ENCODE data around the gene ZBTB21.
"Not testable (repeated sequence)": the region's sequence is repeated elsewhere in the genome, so short reads cannot be mapped to it uniquely, and the experiment has no call there.

ZBTB21 gene

GRCh38 chr21:41962425-41962966 lies 47.7 kb downstream of the ZBTB21 start:
- H3K4me3 Mint-ChIP-seq = no peak overlapping the region
- peaks cover 64% of the 10 kb centered on the region for H3K4me1 Mint-ChIP-seq
- no peak for DNase-seq

GRCh38 chr21:41961753-41962152 lies 48.4 kb downstream of the ZBTB21 start:
- no peak for DNase-seq
- Mint-ChIP-seq H3K4me1 (peaks cover 64% of the 10 kb centered on the region), H3K9me3 (no peaks in the 10 kb centered on the region), H3K27me3 (ENCODE audit: low read depth, poor library complexity) (peaks cover 27% of the 10 kb centered on the region), H3K4me3 (no peak overlapping the region), H3K27ac (peak overlapping the region; percentile 77), H3K36me3 (ENCODE audit: low read depth) (no peaks in the 10 kb centered on the region)
- TF ChIP-seq, protein P1, sequence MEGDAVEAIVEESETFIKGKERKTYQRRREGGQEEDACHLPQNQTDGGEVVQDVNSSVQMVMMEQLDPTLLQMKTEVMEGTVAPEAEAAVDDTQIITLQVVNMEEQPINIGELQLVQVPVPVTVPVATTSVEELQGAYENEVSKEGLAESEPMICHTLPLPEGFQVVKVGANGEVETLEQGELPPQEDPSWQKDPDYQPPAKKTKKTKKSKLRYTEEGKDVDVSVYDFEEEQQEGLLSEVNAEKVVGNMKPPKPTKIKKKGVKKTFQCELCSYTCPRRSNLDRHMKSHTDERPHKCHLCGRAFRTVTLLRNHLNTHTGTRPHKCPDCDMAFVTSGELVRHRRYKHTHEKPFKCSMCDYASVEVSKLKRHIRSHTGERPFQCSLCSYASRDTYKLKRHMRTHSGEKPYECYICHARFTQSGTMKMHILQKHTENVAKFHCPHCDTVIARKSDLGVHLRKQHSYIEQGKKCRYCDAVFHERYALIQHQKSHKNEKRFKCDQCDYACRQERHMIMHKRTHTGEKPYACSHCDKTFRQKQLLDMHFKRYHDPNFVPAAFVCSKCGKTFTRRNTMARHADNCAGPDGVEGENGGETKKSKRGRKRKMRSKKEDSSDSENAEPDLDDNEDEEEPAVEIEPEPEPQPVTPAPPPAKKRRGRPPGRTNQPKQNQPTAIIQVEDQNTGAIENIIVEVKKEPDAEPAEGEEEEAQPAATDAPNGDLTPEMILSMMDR (IDR thresholded peaks at IDR 0.05) = no peak

More at GRCh38 chr21:41962425-41962966, 47.7 kb downstream of the ZBTB21 start:
- Mint-ChIP-seq H3K27ac (peak overlapping the region; percentile 77), H3K27me3 (ENCODE audit: low read depth, poor library complexity) (peaks cover 25% of the 10 kb centered on the region), H3K36me3 (ENCODE audit: low read depth) (no peaks in the 10 kb centered on the region), H3K9me3 (no peaks in the 10 kb centered on the region)
- TF ChIP-seq, protein P1 (IDR thresholded peaks at IDR 0.05) = no peak

GRCh38 chr21:41961282-41961701 lies 48.9 kb downstream of the ZBTB21 start:
- H3K4me3 Mint-ChIP-seq = no peak overlapping the region
- TF ChIP-seq, protein P1 (IDR thresholded peaks at IDR 0.05) = no peak
- H3K27ac Mint-ChIP-seq = peak overlapping the region; percentile 85
- H3K4me1 Mint-ChIP-seq = peaks cover 64% of the 10 kb centered on the region
- H3K9me3 Mint-ChIP-seq = no peaks in the 10 kb centered on the region
- H3K36me3 Mint-ChIP-seq (ENCODE audit: low read depth) = no peaks in the 10 kb centered on the region
- H3K27me3 Mint-ChIP-seq (ENCODE audit: low read depth, poor library complexity) = peaks cover 27% of the 10 kb centered on the region
- DNase-seq = no peak

DNA sequence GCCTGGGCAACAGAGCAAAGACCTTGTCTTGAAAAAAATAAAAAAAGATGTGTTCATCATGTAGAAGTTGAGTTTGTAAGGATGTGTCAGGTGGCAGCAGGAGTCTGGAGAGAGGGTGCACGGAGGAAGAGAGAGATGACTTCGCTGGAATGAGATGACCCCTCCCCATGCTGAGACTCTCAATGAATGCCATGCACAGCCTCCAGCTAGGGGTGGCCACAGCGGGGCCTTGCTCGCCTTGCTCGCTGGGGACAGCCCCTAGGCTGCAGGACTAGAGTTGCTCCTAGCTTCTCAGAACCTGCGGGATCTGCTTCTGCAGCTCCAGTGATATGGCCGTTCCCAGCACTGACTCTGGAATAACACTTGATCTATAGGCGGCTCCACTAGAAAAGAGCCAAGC lies 49.8 kb downstream of the ZBTB21 start:
- peaks cover 25% of the 10 kb centered on the region for H3K27me3 Mint-ChIP-seq (ENCODE audit: low read depth, poor library complexity)
- no peak for DNase-seq
- H3K36me3 Mint-ChIP-seq (ENCODE audit: low read depth) = no peaks in the 10 kb centered on the region
- TF ChIP-seq, protein P1 (IDR thresholded peaks at IDR 0.05) = no peak
- peaks cover 65% of the 10 kb centered on the region for H3K4me1 Mint-ChIP-seq
- no peaks in the 10 kb centered on the region for H3K9me3 Mint-ChIP-seq
- no peak overlapping the region for H3K4me3 Mint-ChIP-seq
- peak overlapping the region; percentile 30 for H3K27ac Mint-ChIP-seq

DNA sequence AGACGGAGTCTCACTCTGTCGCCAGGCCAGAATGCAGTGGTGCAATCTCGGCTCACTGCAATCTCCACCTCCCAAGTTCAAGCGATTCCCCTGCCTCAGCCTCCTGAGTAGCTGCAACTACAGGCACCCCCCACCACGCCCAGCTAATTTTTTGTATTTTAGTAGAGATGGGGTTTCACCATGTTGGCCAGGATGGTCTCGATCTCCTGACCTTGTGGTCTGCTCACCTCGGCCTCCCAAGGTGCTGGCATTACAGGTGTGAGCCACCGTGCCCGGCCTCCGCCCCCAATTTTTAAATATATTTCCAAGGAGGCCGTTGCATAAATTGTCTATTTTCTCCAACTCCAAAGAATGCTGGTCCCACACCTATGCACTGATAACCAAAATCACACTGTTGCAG lies 50.5 kb downstream of the ZBTB21 start:
- H3K4me1 Mint-ChIP-seq = peaks cover 65% of the 10 kb centered on the region
- peaks cover 21% of the 10 kb centered on the region for H3K27me3 Mint-ChIP-seq (ENCODE audit: low read depth, poor library complexity)
- H3K27ac Mint-ChIP-seq; DNase-seq; H3K9me3 Mint-ChIP-seq; H3K36me3 Mint-ChIP-seq (ENCODE audit: low read depth); H3K4me3 Mint-ChIP-seq: not testable (repeated sequence)

DNA sequence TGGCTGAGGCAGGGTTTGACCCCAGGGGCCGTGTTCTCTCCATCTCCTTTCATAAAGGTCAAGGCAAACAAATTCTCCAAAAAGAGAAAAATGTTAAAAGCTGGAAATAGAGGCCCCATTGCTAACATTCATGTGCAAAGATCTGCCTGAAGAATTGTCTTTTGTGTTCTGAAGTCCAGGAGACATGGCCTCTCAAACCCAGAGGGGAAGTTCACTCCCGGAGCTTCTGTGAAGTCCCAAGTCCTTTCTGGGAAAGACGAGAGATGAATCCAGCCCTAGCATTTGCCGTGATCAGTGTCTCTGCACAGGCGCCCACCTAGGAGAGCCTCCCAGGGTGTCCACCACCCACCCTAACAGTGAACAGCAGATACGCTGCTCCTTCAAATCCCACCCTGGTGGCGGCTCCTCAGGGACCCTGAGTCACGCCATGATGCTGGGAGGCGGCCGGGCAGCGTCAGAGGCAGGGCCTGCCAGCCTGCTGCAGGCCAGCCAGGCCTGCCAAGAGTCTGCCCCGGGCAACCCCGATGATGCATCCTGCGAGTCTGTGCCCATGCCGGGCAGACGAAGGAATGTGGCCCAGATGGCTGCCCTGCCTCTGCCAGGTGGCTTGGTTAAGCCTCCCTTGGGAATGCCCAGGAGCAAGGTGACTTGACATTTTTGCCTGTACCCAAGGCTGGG lies 51.1 kb downstream of the ZBTB21 start:
- Mint-ChIP-seq H3K9me3 (no peaks in the 10 kb centered on the region), H3K36me3 (ENCODE audit: low read depth) (no peaks in the 10 kb centered on the region), H3K27me3 (ENCODE audit: low read depth, poor library complexity) (peaks cover 20% of the 10 kb centered on the region), H3K4me1 (peaks cover 64% of the 10 kb centered on the region), H3K4me3 (no peak overlapping the region), H3K27ac (no peak overlapping the region)
- TF ChIP-seq, protein P1 (IDR thresholded peaks at IDR 0.05) = no peak
- DNase-seq = no peak

Measured in nephron progenitor cell (in vitro differentiated cells).